NT2/D1 (cell line): ENCODE data around the gene CALHM1.

ENCODE experiments used
- DNase-seq: peaks from one replicate; pipeline ENCODE4 v3.0.0-alpha.2; 2011; ENCODE audit warnings: low read depth, low spot score
- H3K27me3 ChIP-seq: 2 replicates; pipeline ENCODE4 v1.6.0; 2011; ENCODE audit warnings: mild to moderate bottlenecking; ENCODE audit not compliant: insufficient read length, insufficient read depth
- H3K36me3 ChIP-seq: 2 replicates; pipeline ENCODE4 v1.6.1; 2011; ENCODE audit warnings: mild to moderate bottlenecking, low read length, mixed read lengths; ENCODE audit not compliant: insufficient read depth, insufficient read length
- H3K4me1 ChIP-seq: 2 replicates; pipeline ENCODE4 v1.5.1; 2011; ENCODE audit not compliant: insufficient read depth, insufficient read length
- H3K4me3 ChIP-seq: 2 replicates; pipeline ENCODE4 v1.5.1; 2011; ENCODE audit warnings: low read depth; ENCODE audit not compliant: insufficient read length
- H3K9ac ChIP-seq: 2 replicates; pipeline ENCODE4 v1.6.0; 2011; ENCODE audit warnings: low read depth; ENCODE audit not compliant: insufficient read length
- H3K9me3 ChIP-seq: 2 replicates; pipeline ENCODE4 v1.5.1; 2011; ENCODE audit warnings: mild to moderate bottlenecking, low read length; ENCODE audit not compliant: insufficient read depth
- SUZ12 ChIP-seq: IDR thresholded peaks from 2 replicates; pipeline ENCODE4 v1.6.1; 2011; ENCODE audit not compliant: insufficient read length, insufficient read depth; ENCODE audit errors: extremely low read depth
- YY1 ChIP-seq: IDR thresholded peaks from 2 replicates; pipeline ENCODE4 v1.6.1; 2011; ENCODE audit not compliant: insufficient read length, insufficient read depth
- ZNF274 ChIP-seq: IDR thresholded peaks from 2 replicates; pipeline ENCODE4 v1.6.1; 2011; ENCODE audit warnings: mild to moderate bottlenecking, low read depth, low read length

CALHM1 gene

GRCh38 chr10:103500481-103500880, 41.8 kb upstream of the CALHM1 start:
- Histone ChIP-seq H3K4me1 (peaks cover 8% of the 10 kb centered on the region), H3K27me3 (peaks cover 14% of the 10 kb centered on the region), H3K4me3 (no peak overlapping the region), H3K9me3 (no peaks in the 10 kb centered on the region), H3K36me3 (no peaks in the 10 kb centered on the region), H3K9ac (peak overlapping the region; percentile 12)
- no peak for DNase-seq
- TF ChIP-seq ZNF274 (no peak), SUZ12 (no peak), YY1 (no peak)

DNA sequence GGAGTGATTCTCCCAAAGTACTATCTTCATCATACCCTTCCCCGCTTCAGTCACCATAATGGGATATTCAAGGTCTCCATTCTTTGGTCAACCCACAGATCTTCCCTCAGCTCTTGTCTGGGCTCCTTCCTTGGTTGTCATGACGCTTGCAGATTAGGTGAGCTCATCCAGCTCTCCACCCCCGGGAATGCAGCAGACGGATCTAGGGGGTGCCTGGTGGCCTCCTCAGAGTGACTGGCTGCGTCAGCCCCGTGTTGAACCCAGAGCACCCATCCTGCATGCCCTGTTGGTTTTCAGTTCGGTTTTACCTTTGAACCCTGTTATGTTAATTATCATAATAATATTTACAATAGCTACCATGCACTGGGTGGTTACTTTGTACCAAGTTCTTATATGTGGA, 41.2 kb upstream of the CALHM1 start:
- Histone ChIP-seq H3K4me3 (no peak overlapping the region), H3K9ac (no peak overlapping the region), H3K36me3 (no peaks in the 10 kb centered on the region), H3K27me3 (peaks cover 20% of the 10 kb centered on the region), H3K9me3 (no peaks in the 10 kb centered on the region), H3K4me1 (peaks cover 8% of the 10 kb centered on the region)
- TF ChIP-seq SUZ12 = no peak
- TF ChIP-seq YY1 = no peak
- no peak for TF ChIP-seq ZNF274
- DNase-seq = peak; percentile 42

DNA sequence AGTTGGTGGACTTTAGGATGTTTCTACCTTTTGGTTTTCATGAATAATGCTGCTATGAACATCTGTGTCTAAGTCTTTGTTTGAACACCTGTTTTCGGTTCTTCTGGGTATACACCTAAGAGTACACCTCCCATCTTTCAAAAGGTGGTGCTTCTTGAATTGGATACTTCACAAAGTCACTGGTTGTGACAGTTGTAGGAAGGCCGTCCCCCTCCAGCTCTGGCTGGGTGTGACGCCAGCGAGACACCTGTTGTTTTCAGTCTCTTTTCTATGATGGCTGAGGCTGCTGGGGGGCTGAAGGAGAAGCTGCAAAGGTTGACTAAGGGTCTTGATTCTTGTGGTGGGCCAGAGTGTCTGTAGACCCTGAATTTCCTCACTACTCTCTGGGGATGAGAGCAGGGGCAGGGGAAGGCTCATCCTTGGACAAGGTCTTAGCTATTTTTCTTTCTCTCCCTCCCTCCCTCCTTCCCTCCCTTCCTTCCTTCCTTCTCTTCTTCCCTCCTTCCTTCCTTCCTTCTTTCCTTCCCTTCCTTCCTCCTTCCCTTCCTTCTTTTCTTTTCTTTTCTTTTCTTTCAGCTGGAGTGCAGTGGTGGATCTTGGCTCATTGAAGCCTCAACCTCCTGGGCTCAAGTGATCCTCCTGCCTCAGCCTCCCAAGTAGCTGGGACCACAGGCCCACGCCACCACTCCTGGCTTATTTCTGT, 40.4 kb upstream of the CALHM1 start:
- H3K36me3 ChIP-seq = no peaks in the 10 kb centered on the region
- no peak overlapping the region for H3K9ac ChIP-seq
- H3K4me1 ChIP-seq = peaks cover 13% of the 10 kb centered on the region
- DNase-seq = no peak
- no peak overlapping the region for H3K4me3 ChIP-seq
- no peak for TF ChIP-seq YY1
- TF ChIP-seq ZNF274 = no peak
- no peak for TF ChIP-seq SUZ12
- no peaks in the 10 kb centered on the region for H3K9me3 ChIP-seq
- H3K27me3 ChIP-seq = peaks cover 28% of the 10 kb centered on the region

GRCh38 chr10:103497161-103497915, 38.6 kb upstream of the CALHM1 start:
- TF ChIP-seq SUZ12 (no peak), YY1 (no peak), ZNF274 (no peak)
- Histone ChIP-seq H3K36me3 (no peaks in the 10 kb centered on the region), H3K4me3 (no peak overlapping the region), H3K27me3 (peaks cover 41% of the 10 kb centered on the region), H3K9ac (no peak overlapping the region), H3K9me3 (no peaks in the 10 kb centered on the region), H3K4me1 (peaks cover 13% of the 10 kb centered on the region)
- no peak for DNase-seq

DNA sequence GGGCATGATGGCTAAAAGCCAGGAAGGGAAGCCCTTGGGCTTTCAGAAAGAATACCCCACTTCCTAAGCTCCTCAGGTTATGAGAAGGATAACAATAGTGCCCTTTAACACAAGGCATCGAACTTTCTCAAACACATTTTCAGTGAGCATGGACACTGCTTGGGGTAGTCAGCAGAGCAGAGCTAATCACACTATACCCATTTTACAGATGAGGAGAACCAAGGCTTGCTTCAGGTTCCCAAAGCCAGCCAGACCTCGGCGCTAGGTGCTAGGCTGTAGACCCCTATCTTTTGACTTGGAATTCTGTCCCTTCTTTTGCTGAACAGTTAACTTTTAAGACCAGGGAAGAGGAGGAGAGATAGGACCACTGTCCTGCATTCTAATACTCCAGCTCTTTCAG, 36.6 kb upstream of the CALHM1 start:
- no peaks in the 10 kb centered on the region for H3K9me3 ChIP-seq
- H3K4me1 ChIP-seq = peaks cover 23% of the 10 kb centered on the region
- no peak overlapping the region for H3K9ac ChIP-seq
- peaks cover 41% of the 10 kb centered on the region for H3K27me3 ChIP-seq
- no peak for DNase-seq
- H3K36me3 ChIP-seq = no peaks in the 10 kb centered on the region
- no peak overlapping the region for H3K4me3 ChIP-seq
- TF ChIP-seq SUZ12 (no peak), YY1 (no peak), ZNF274 (no peak)

DNA sequence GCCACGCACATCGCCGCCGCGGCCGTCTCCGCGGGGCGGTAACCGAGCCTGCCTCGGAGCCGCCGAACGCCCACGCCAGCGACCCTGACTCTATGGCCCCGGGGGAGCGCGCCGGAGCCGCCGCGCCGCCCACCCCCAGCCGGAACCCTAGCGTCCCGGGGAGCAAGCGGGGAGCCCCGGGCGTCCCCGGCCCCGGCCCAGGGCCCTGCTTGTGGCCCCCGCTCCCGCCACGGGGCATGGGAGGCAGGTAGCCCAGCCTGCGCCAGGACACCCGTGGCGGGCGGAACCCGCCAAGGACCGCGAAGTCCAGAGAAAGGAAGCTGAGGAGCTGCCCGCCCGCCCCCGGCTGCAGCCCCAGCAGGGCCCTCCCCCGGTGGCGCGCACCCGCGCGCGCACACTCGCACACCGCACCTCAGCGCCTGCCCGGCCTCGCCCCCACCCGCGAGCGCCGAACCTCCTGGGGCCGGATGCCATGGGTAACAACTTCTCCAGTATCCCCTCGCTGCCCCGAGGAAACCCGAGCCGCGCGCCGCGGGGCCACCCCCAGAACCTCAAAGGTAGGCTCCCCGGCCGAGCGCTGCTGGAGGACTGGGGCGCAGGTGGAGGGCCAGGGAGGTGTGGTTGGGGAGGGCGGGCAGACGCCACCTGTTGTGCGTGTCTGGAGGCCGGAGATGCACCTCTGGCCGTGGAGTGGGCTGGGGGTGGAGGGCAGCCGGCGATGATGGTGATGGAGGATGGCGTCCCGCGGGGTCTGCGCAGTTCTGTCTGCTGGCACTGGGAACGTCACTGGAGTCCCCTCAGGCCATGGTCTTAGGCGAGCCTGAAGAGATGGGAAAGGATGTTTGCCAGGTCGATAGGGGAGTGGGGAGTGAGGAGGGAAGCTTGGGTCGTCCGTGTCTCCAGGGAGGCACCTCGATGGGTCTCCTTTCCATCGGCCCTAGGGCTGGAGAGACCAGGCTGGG, 35.5 kb upstream of the CALHM1 start:
- TF ChIP-seq SUZ12 (no peak), ZNF274 (no peak), YY1 (no peak)
- Histone ChIP-seq H3K27me3 (peaks cover 41% of the 10 kb centered on the region), H3K4me3 (peak overlapping the region; percentile 55), H3K9me3 (no peaks in the 10 kb centered on the region), H3K9ac (peak overlapping the region; percentile 56), H3K36me3 (no peaks in the 10 kb centered on the region), H3K4me1 (peaks cover 15% of the 10 kb centered on the region)
- DNase-seq = no peak

DNA sequence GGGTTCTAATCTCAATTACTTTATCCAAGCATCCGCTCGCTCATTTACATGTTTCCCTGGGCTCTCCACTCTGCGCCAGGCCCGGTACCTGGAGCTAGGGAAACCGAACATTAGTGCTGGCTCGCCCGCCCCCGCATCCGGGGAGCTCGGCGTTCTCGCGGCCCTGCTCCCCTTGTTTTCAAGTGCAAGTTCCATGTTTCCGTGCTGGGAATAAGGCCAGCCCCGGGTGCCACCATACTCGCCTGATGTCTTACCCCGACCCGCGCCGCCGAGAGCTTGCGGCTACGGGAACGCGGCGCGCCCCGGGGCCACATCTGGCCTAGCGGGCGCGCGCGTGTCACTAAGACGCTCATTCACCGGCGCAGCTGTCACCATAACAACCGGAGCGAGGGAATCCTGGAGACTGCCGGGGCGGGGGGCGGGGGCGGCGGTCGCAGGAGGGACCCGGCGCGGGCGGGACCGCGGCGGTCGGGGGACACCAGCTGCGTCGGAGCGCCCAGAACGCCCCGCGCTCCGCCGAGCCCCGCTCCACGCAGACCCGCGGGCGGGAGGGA, 34.7 kb upstream of the CALHM1 start, which contains the start of gene NEURL1:
NEURL1 (plus strand) TSS at position 344 of the 554 bp plus-strand sequence. CDS start 683 bp downstream, outside the sequence.
- peak within 1 kb of the TSS; percentile 56 for H3K9ac ChIP-seq

More for the DNA sequence above, 34.7 kb upstream of the CALHM1 start, which contains the start of gene NEURL1:
- TF ChIP-seq ZNF274 (no peak), YY1 (no peak), SUZ12 (no peak)
- DNase-seq = no peak
- Histone ChIP-seq H3K4me1 (peaks cover 15% of the 10 kb centered on the region), H3K9me3 (no peaks in the 10 kb centered on the region), H3K4me3 (peak within 1 kb of the TSS; percentile 55), H3K36me3 (no peaks in the 10 kb centered on the region), H3K27me3 (peaks cover 41% of the 10 kb centered on the region)
